ENCODE results near the gene ZNF385A.

- TF ChIP-seq FOS (IDR thresholded peaks at IDR 0.05; ENCODE audit: borderline replicate concordance, insufficient read depth, low read length), result no peak
- TF ChIP-seq CTCF (IDR thresholded peaks at IDR 0.05; ENCODE audit: extremely low read depth in 1 of 2, insufficient read depth in 1 of 2, low read depth in 1 of 2, low read length in 2 of 2), result peak; percentile 100
- no peak for TF ChIP-seq EZH2 (IDR thresholded peaks at IDR 0.05; ENCODE audit: borderline replicate concordance, low read depth, low read length, severe bottlenecking)
- peak; percentile 18 for TF ChIP-seq POLR2AphosphoS5 (IDR thresholded peaks at IDR 0.05; ENCODE audit: insufficient read depth, low read depth, low read length)
- TF ChIP-seq POLR2A (IDR thresholded peaks at IDR 0.05; ENCODE audit: low read depth, low read length), result no peak
- TF ChIP-seq MAX (IDR thresholded peaks at IDR 0.05; ENCODE audit: insufficient read depth, insufficient read length), result no peak
Measured at GRCh38 chr12:54379398-54380201, 4.9 kb downstream of the ZNF385A start.

Data from endothelial cell of umbilical vein (primary cell).